ENCODE results near the gene HTT-AS.

The HTT-AS gene

GRCh38 chr4:3047464-3048286 is 26.7 kb downstream of the HTT-AS start:
- peak in 1 of 2 experiments; percentile 22 for DNase-seq

GRCh38 chr4:3046623-3047022 is 27.7 kb downstream of the HTT-AS start:
- DNase-seq, result no peak

GRCh38 chr4:3046162-3046561 is 28.2 kb downstream of the HTT-AS start:
- no peak for DNase-seq

- DNase-seq, result no peak
Observed at GRCh38 chr4:3044870-3045819, 29.2 kb downstream of the HTT-AS start.

GRCh38 chr4:3043282-3044020 is 30.9 kb downstream of the HTT-AS start:
- DNase-seq, result no peak

GRCh38 chr4:3042226-3042625 is 32.1 kb downstream of the HTT-AS start:
- DNase-seq, result no peak

- no peak for DNase-seq
Observed at GRCh38 chr4:3041192-3042142, 32.9 kb downstream of the HTT-AS start.

GRCh38 chr4:3040452-3041191 is 33.7 kb downstream of the HTT-AS start:
- DNase-seq, result no peak

- no peak for DNase-seq
Observed at GRCh38 chr4:3039706-3040366, 34.5 kb downstream of the HTT-AS start.

GRCh38 chr4:3037957-3038461 is 36.3 kb downstream of the HTT-AS start:
- DNase-seq, result no peak

GRCh38 chr4:3036131-3036952 is 38.0 kb downstream of the HTT-AS start:
- no peak for DNase-seq

GRCh38 chr4:3035674-3036073 is 38.7 kb downstream of the HTT-AS start:
- no peak for DNase-seq

GRCh38 chr4:3035249-3035648 is 39.1 kb downstream of the HTT-AS start:
- no peak for DNase-seq

GRCh38 chr4:3034231-3034630 is 40.1 kb downstream of the HTT-AS start:
- DNase-seq, result no peak

- no peak for DNase-seq
Observed at GRCh38 chr4:3031357-3032082, 42.8 kb downstream of the HTT-AS start.

- DNase-seq, result no peak
Observed at GRCh38 chr4:3030566-3031356, 43.6 kb downstream of the HTT-AS start.

GRCh38 chr4:3029464-3029863 is 44.9 kb downstream of the HTT-AS start:
- DNase-seq, result no peak

GRCh38 chr4:3026540-3026939 is 47.8 kb downstream of the HTT-AS start:
- no peak for DNase-seq

Measured in NCI-H446 (cell line).